Hematopoietic multipotent progenitor cell treated with erythropoietin and hydrocortisone succinate and interleukin-3 and kit ligand, for 15 days (in vitro differentiated cells): ENCODE data around the gene HMGN4.
"Not testable (repeated sequence)": the region's sequence is repeated elsewhere in the genome, so short reads cannot be mapped to it uniquely, and the experiment has no call there.

Experiments used
- DNase-seq: peaks from one replicate; pipeline ENCODE4 v3.0.0-alpha.2; 2015; ENCODE audit warnings: low spot score

Gene HMGN4

GRCh38 chr6:26522486-26523228 lies 15.5 kb upstream of the HMGN4 start:
- DNase-seq: not testable (repeated sequence)

- DNase-seq: not testable (repeated sequence)
These were observed 13.9 kb upstream of the HMGN4 start for GRCh38 chr6:26524314-26524713.

- DNase-seq: no peak
These were observed 13.3 kb upstream of the HMGN4 start for GRCh38 chr6:26524722-26525370.

GRCh38 chr6:26525838-26526237 lies 12.3 kb upstream of the HMGN4 start:
- no peak for DNase-seq

GRCh38 chr6:26526928-26527327 lies 11.2 kb upstream of the HMGN4 start:
- DNase-seq: no peak

- DNase-seq: no peak
These were observed 8.0 kb upstream of the HMGN4 start for GRCh38 chr6:26530203-26530602.

GRCh38 chr6:26531897-26532296 lies 6.3 kb upstream of the HMGN4 start:
- DNase-seq: no peak

GRCh38 chr6:26532699-26533531 lies 5.3 kb upstream of the HMGN4 start:
- peak; percentile 86 for DNase-seq

GRCh38 chr6:26533532-26533931 lies 4.6 kb upstream of the HMGN4 start:
- no peak for DNase-seq

- no peak for DNase-seq
These were observed 3.3 kb upstream of the HMGN4 start for GRCh38 chr6:26534681-26535465.

GRCh38 chr6:26536571-26537159 lies 1.5 kb upstream of the HMGN4 start:
- DNase-seq: peak; percentile 27

- peak; percentile 91 for DNase-seq
These were observed 863 bp upstream of the HMGN4 start for GRCh38 chr6:26537160-26537845.

- DNase-seq: no peak
These were observed 371 bp downstream of the HMGN4 start for GRCh38 chr6:26538572-26538902.

- no peak for DNase-seq
These were observed 977 bp downstream of the HMGN4 start for GRCh38 chr6:26539071-26539615.

GRCh38 chr6:26541579-26541978 lies 3.4 kb downstream of the HMGN4 start:
- DNase-seq: no peak

GRCh38 chr6:26543953-26544352 lies 5.8 kb downstream of the HMGN4 start:
- no peak for DNase-seq

GRCh38 chr6:26544473-26544872 lies 6.3 kb downstream of the HMGN4 start:
- no peak for DNase-seq

GRCh38 chr6:26545627-26546026 lies 7.5 kb downstream of the HMGN4 start:
- no peak for DNase-seq

GRCh38 chr6:26547363-26547762 lies 9.2 kb downstream of the HMGN4 start:
- not testable (repeated sequence) for DNase-seq

- DNase-seq: peak; percentile 44
These were observed 12.3 kb downstream of the HMGN4 start for GRCh38 chr6:26550250-26550993.
